GM23338 (cell line): ENCODE results near the gene TRABD.

ENCODE experiments used
- CREB1 ChIP-seq: fragments of 250-450 bp; sonication (Bioruptor Pico); IDR thresholded peaks from 2 replicates; pipeline ENCODE4 v1.5.0; 2020; ENCODE audit warnings: low read depth, mild to moderate bottlenecking, moderate library complexity
- EZH2 ChIP-seq: fragments of 200-600 bp; sonication (generic); IDR thresholded peaks from one replicate; pipeline ENCODE4 v1.8.0; 2017; ENCODE audit warnings: antibody characterized with exemption, mild to moderate bottlenecking, low read depth; ENCODE audit not compliant: unreplicated experiment
- EZH2phosphoT487 ChIP-seq: fragments of 200-600 bp; sonication (generic); IDR thresholded peaks from one replicate; pipeline ENCODE4 v1.8.1; 2018; ENCODE audit warnings: antibody characterized with exemption; ENCODE audit not compliant: unreplicated experiment
- JUNB ChIP-seq: IDR thresholded peaks from one replicate; pipeline ENCODE4 v1.6.1; 2016; ENCODE audit warnings: antibody characterized with exemption; ENCODE audit not compliant: unreplicated experiment
- NANOG ChIP-seq: IDR thresholded peaks from 2 replicates; pipeline ENCODE4 v1.6.1; 2016; ENCODE audit warnings: antibody characterized with exemption, borderline replicate concordance
- POLR2AphosphoS5 ChIP-seq: IDR thresholded peaks from 2 replicates; pipeline ENCODE4 v1.6.1; 2016; ENCODE audit warnings: antibody characterized with exemption, low read depth
- STAT1 ChIP-seq: IDR thresholded peaks from one replicate; pipeline ENCODE4 v1.6.1; 2016; ENCODE audit warnings: antibody characterized with exemption; ENCODE audit not compliant: unreplicated experiment
- ZNF114 ChIP-seq: fragments of 250-450 bp; sonication (Bioruptor Pico); IDR thresholded peaks from 2 replicates; pipeline ENCODE4 v1.5.0; 2020; ENCODE audit warnings: mild to moderate bottlenecking, moderate library complexity
- TF ChIP-seq, protein P1 (sequence below), 2 experiments: fragments of 200-600 bp in 1 of 2; sonication (generic) in 1 of 2; conservative IDR thresholded peaks; 2 replicates each; pipeline versions ENCODE4 v1.5.1 to v1.6.1; 2016 to 2017; ENCODE audit warnings: antibody characterized with exemption in 2 of 2, low read depth in 2 of 2, mild to moderate bottlenecking in 2 of 2, moderate library complexity in 1 of 2
- TF ChIP-seq, protein P2 (sequence below): IDR thresholded peaks from one replicate; pipeline ENCODE4 v1.6.1; 2018; ENCODE audit warnings: antibody characterized with exemption; ENCODE audit not compliant: unreplicated experiment
- TF ChIP-seq, protein P3 (sequence below): fragments of 250-450 bp; sonication (Bioruptor Pico); IDR thresholded peaks from 2 replicates; pipeline ENCODE4 v1.5.0; 2020; ENCODE audit warnings: mild to moderate bottlenecking, moderate library complexity

- TF ChIP-seq NANOG (no peak), POLR2AphosphoS5 (no peak), EZH2 (no peak), JUNB (no peak), EZH2phosphoT487 (no peak), STAT1 (no peak), CREB1 (CRISPR knock-in tag) (no peak), ZNF114 (no peak)
- TF ChIP-seq, protein P1, sequence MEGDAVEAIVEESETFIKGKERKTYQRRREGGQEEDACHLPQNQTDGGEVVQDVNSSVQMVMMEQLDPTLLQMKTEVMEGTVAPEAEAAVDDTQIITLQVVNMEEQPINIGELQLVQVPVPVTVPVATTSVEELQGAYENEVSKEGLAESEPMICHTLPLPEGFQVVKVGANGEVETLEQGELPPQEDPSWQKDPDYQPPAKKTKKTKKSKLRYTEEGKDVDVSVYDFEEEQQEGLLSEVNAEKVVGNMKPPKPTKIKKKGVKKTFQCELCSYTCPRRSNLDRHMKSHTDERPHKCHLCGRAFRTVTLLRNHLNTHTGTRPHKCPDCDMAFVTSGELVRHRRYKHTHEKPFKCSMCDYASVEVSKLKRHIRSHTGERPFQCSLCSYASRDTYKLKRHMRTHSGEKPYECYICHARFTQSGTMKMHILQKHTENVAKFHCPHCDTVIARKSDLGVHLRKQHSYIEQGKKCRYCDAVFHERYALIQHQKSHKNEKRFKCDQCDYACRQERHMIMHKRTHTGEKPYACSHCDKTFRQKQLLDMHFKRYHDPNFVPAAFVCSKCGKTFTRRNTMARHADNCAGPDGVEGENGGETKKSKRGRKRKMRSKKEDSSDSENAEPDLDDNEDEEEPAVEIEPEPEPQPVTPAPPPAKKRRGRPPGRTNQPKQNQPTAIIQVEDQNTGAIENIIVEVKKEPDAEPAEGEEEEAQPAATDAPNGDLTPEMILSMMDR (conservative IDR thresholded peaks at IDR 0.05; ENCODE audit: low read depth in 2 of 2), result no peak
- TF ChIP-seq, protein P2, sequence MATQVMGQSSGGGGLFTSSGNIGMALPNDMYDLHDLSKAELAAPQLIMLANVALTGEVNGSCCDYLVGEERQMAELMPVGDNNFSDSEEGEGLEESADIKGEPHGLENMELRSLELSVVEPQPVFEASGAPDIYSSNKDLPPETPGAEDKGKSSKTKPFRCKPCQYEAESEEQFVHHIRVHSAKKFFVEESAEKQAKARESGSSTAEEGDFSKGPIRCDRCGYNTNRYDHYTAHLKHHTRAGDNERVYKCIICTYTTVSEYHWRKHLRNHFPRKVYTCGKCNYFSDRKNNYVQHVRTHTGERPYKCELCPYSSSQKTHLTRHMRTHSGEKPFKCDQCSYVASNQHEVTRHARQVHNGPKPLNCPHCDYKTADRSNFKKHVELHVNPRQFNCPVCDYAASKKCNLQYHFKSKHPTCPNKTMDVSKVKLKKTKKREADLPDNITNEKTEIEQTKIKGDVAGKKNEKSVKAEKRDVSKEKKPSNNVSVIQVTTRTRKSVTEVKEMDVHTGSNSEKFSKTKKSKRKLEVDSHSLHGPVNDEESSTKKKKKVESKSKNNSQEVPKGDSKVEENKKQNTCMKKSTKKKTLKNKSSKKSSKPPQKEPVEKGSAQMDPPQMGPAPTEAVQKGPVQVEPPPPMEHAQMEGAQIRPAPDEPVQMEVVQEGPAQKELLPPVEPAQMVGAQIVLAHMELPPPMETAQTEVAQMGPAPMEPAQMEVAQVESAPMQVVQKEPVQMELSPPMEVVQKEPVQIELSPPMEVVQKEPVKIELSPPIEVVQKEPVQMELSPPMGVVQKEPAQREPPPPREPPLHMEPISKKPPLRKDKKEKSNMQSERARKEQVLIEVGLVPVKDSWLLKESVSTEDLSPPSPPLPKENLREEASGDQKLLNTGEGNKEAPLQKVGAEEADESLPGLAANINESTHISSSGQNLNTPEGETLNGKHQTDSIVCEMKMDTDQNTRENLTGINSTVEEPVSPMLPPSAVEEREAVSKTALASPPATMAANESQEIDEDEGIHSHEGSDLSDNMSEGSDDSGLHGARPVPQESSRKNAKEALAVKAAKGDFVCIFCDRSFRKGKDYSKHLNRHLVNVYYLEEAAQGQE, result no peak
- TF ChIP-seq, protein P3, sequence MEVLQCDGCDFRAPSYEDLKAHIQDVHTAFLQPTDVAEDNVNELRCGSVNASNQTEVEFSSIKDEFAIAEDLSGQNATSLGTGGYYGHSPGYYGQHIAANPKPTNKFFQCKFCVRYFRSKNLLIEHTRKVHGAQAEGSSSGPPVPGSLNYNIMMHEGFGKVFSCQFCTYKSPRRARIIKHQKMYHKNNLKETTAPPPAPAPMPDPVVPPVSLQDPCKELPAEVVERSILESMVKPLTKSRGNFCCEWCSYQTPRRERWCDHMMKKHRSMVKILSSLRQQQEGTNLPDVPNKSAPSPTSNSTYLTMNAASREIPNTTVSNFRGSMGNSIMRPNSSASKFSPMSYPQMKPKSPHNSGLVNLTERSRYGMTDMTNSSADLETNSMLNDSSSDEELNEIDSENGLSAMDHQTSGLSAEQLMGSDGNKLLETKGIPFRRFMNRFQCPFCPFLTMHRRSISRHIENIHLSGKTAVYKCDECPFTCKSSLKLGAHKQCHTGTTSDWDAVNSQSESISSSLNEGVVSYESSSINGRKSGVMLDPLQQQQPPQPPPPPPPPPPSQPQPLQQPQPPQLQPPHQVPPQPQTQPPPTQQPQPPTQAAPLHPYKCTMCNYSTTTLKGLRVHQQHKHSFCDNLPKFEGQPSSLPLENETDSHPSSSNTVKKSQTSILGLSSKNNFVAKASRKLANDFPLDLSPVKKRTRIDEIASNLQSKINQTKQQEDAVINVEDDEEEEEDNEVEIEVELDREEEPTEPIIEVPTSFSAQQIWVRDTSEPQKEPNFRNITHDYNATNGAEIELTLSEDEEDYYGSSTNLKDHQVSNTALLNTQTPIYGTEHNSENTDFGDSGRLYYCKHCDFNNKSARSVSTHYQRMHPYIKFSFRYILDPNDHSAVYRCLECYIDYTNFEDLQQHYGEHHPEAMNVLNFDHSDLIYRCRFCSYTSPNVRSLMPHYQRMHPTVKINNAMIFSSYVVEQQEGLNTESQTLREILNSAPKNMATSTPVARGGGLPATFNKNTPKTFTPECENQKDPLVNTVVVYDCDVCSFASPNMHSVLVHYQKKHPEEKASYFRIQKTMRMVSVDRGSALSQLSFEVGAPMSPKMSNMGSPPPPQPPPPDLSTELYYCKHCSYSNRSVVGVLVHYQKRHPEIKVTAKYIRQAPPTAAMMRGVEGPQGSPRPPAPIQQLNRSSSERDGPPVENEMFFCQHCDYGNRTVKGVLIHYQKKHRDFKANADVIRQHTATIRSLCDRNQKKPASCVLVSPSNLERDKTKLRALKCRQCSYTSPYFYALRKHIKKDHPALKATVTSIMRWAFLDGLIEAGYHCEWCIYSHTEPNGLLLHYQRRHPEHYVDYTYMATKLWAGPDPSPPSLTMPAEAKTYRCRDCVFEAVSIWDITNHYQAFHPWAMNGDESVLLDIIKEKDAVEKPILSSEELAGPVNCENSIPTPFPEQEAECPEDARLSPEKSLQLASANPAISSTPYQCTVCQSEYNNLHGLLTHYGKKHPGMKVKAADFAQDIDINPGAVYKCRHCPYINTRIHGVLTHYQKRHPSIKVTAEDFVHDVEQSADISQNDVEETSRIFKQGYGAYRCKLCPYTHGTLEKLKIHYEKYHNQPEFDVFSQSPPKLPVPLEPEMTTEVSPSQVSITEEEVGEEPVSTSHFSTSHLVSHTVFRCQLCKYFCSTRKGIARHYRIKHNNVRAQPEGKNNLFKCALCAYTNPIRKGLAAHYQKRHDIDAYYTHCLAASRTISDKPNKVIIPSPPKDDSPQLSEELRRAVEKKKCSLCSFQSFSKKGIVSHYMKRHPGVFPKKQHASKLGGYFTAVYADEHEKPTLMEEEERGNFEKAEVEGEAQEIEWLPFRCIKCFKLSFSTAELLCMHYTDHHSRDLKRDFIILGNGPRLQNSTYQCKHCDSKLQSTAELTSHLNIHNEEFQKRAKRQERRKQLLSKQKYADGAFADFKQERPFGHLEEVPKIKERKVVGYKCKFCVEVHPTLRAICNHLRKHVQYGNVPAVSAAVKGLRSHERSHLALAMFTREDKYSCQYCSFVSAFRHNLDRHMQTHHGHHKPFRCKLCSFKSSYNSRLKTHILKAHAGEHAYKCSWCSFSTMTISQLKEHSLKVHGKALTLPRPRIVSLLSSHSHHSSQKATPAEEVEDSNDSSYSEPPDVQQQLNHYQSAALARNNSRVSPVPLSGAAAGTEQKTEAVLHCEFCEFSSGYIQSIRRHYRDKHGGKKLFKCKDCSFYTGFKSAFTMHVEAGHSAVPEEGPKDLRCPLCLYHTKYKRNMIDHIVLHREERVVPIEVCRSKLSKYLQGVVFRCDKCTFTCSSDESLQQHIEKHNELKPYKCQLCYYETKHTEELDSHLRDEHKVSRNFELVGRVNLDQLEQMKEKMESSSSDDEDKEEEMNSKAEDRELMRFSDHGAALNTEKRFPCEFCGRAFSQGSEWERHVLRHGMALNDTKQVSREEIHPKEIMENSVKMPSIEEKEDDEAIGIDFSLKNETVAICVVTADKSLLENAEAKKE, result no peak
Observed at GRCh38 chr22:50218996-50219727, 33.4 kb downstream of the TRABD start.
